HepG2 (cell line): Measurements from ENCODE around the gene FXYD4.

Source experiments
- DMAP1 ChIP-seq: IDR thresholded peaks from 2 replicates; pipeline ENCODE4 v1.6.1; 2016
- HOXA9 ChIP-seq: sonication (generic); formaldehyde crosslinking; IDR thresholded peaks from 2 replicates; pipeline ENCODE4 v1.8.1; 2022; ENCODE audit warnings: missing genetic modification reagents, mild to moderate bottlenecking, moderate library complexity, borderline replicate concordance
- JUND ChIP-seq: sonication (generic); formaldehyde crosslinking; IDR thresholded peaks from 2 replicates; pipeline ENCODE4 v1.8.0; 2022; ENCODE audit warnings: mild to moderate bottlenecking, missing genetic modification reagents
- KDM2A ChIP-seq: sonication (generic); formaldehyde crosslinking; IDR thresholded peaks from 2 replicates; pipeline ENCODE4 v1.4.0; 2020; ENCODE audit warnings: low read depth, missing genetic modification reagents, borderline replicate concordance
- MXI1 ChIP-seq: IDR thresholded peaks from 3 replicates; pipeline ENCODE4 v1.6.1; 2012; ENCODE audit warnings: low read depth, low read length, inconsistent platforms, borderline replicate concordance
- NR2C2 ChIP-seq: sonication (generic); formaldehyde crosslinking; IDR thresholded peaks from 2 replicates; pipeline ENCODE4 v1.4.0; 2020; ENCODE audit warnings: missing genetic modification reagents, mild to moderate bottlenecking, moderate library complexity, borderline replicate concordance
- POLR2A ChIP-seq, 2 experiments: IDR thresholded peaks; 2 replicates each; pipeline ENCODE4 v1.6.1; 2011; ENCODE audit warnings: low read depth in 2 of 2, low read length in 2 of 2, mild to moderate bottlenecking in 1 of 2, moderate library complexity in 1 of 2; ENCODE audit not compliant: insufficient read depth in 1 of 2
- TCF7L2 ChIP-seq: IDR thresholded peaks from 2 replicates; pipeline ENCODE4 v1.6.1; 2011; ENCODE audit warnings: mild to moderate bottlenecking, low read depth, low read length, moderate library complexity
- ZNF180 ChIP-seq: sonication (generic); formaldehyde crosslinking; IDR thresholded peaks from 2 replicates; pipeline ENCODE4 v1.4.0; 2020; ENCODE audit warnings: low read depth, missing genetic modification reagents, borderline replicate concordance
- ZNF281 ChIP-seq: sonication (generic); formaldehyde crosslinking; IDR thresholded peaks from 2 replicates; pipeline ENCODE4 v1.4.0; 2020; ENCODE audit warnings: missing genetic modification reagents, borderline replicate concordance
- ZNF335 ChIP-seq: sonication (generic); formaldehyde crosslinking; IDR thresholded peaks from 2 replicates; pipeline ENCODE4 v1.4.0; 2020; ENCODE audit warnings: missing genetic modification reagents
- ZNF407 ChIP-seq: sonication (generic); formaldehyde crosslinking; IDR thresholded peaks from one replicate; pipeline ENCODE4 v1.5.1; 2020; ENCODE audit warnings: mild to moderate bottlenecking, missing genetic modification reagents; ENCODE audit errors: not compliant biosample characterization
- TF ChIP-seq, protein P1 (sequence below): sonication (generic); formaldehyde crosslinking; IDR thresholded peaks from 2 replicates; pipeline ENCODE4 v1.5.0; 2020; ENCODE audit warnings: mild to moderate bottlenecking, missing genetic modification reagents, moderate library complexity
- TF ChIP-seq, protein P2 (sequence below): sonication (generic); formaldehyde crosslinking; IDR thresholded peaks from 2 replicates; pipeline ENCODE4 v1.8.0; 2022; ENCODE audit warnings: mild to moderate bottlenecking, missing genetic modification reagents, borderline replicate concordance

GRCh38 chr10:43407148-43407575, 35.7 kb downstream of the FXYD4 start:
- TF ChIP-seq, protein P1, sequence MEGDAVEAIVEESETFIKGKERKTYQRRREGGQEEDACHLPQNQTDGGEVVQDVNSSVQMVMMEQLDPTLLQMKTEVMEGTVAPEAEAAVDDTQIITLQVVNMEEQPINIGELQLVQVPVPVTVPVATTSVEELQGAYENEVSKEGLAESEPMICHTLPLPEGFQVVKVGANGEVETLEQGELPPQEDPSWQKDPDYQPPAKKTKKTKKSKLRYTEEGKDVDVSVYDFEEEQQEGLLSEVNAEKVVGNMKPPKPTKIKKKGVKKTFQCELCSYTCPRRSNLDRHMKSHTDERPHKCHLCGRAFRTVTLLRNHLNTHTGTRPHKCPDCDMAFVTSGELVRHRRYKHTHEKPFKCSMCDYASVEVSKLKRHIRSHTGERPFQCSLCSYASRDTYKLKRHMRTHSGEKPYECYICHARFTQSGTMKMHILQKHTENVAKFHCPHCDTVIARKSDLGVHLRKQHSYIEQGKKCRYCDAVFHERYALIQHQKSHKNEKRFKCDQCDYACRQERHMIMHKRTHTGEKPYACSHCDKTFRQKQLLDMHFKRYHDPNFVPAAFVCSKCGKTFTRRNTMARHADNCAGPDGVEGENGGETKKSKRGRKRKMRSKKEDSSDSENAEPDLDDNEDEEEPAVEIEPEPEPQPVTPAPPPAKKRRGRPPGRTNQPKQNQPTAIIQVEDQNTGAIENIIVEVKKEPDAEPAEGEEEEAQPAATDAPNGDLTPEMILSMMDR (CRISPR knock-in tag): no peak
- no peak for TF ChIP-seq JUND
- no peak for TF ChIP-seq MXI1
- no peak for TF ChIP-seq DMAP1 (CRISPR knock-in tag)
- no peak for TF ChIP-seq POLR2A (IDR thresholded peaks at IDR 0.05; ENCODE audit: insufficient read depth in 1 of 2, low read depth in 2 of 2, low read length in 2 of 2)
- no peak for TF ChIP-seq ZNF335 (CRISPR knock-in tag)
- no peak for TF ChIP-seq ZNF180
- no peak for TF ChIP-seq TCF7L2
- TF ChIP-seq, protein P2, sequence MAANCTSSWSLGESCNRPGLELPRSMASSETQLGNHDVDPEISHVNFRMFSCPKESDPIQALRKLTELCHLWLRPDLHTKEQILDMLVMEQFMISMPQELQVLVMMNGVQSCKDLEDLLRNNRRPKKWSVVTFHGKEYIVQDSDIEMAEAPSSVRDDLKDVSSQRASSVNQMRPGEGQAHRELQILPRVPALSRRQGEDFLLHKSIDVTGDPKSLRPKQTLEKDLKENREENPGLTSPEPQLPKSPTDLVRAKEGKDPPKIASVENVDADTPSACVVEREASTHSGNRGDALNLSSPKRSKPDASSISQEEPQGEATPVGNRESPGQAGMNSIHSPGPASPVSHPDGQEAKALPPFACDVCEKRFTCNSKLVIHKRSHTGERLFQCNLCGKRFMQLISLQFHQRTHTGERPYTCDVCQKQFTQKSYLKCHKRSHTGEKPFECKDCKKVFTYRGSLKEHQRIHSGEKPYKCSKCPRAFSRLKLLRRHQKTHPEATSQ (CRISPR knock-in tag): no peak
- no peak for TF ChIP-seq HOXA9
- no peak for TF ChIP-seq ZNF407 (CRISPR knock-in tag)
- 0 out of 2 replicates have a peak, but pooled peaks have one; percentile 18 for TF ChIP-seq ZNF281 (CRISPR knock-in tag)
- TF ChIP-seq NR2C2 (CRISPR knock-in tag): no peak
- no peak for TF ChIP-seq KDM2A (CRISPR knock-in tag)
